GM18517 (cell line): ENCODE data around the gene CDHR5.

Source experiments
- ATAC-seq: cut with Tn5 transposase; IDR thresholded peaks from one replicate; pipeline ENCODE4 v1.9.1; 2021; ENCODE audit warnings: mild to moderate bottlenecking, moderate library complexity; ENCODE audit not compliant: unreplicated experiment

Gene CDHR5

GRCh38 chr11:612201-612960 is 12.4 kb downstream of the CDHR5 start:
- ATAC-seq, result no peak

- no peak for ATAC-seq
Measured at GRCh38 chr11:611001-611996, 13.5 kb downstream of the CDHR5 start.

GRCh38 chr11:610146-610801 is 14.5 kb downstream of the CDHR5 start:
- ATAC-seq, result no peak

- ATAC-seq, result no peak
Measured at GRCh38 chr11:609341-609811, 15.4 kb downstream of the CDHR5 start.

GRCh38 chr11:608791-609251 is 15.9 kb downstream of the CDHR5 start:
- ATAC-seq, result no peak

- no peak for ATAC-seq
Measured at GRCh38 chr11:607971-608659, 16.6 kb downstream of the CDHR5 start.

GRCh38 chr11:607020-607780 is 17.6 kb downstream of the CDHR5 start:
- ATAC-seq, result no peak

GRCh38 chr11:606245-606644 is 18.5 kb downstream of the CDHR5 start:
- ATAC-seq, result no peak

- ATAC-seq, result no peak
Measured at GRCh38 chr11:605286-606129, 19.2 kb downstream of the CDHR5 start.

GRCh38 chr11:603154-603553 is 21.6 kb downstream of the CDHR5 start:
- no peak for ATAC-seq

- ATAC-seq, result no peak
Measured at GRCh38 chr11:601573-602245, 23.0 kb downstream of the CDHR5 start.

GRCh38 chr11:598005-598680 is 26.6 kb downstream of the CDHR5 start:
- no peak for ATAC-seq

GRCh38 chr11:597166-597725 is 27.5 kb downstream of the CDHR5 start:
- ATAC-seq, result no peak

GRCh38 chr11:596374-596773 is 28.4 kb downstream of the CDHR5 start:
- ATAC-seq, result no peak

GRCh38 chr11:595400-595799 is 29.4 kb downstream of the CDHR5 start:
- no peak for ATAC-seq

GRCh38 chr11:593347-593746 is 31.4 kb downstream of the CDHR5 start:
- ATAC-seq, result no peak

- ATAC-seq, result no peak
Measured at GRCh38 chr11:592918-593317, 31.8 kb downstream of the CDHR5 start.
